Thyroid gland (tissue), 4 donors: ENCODE data around the gene C5orf47. TPM values are rescaled to one million over a fixed set of nuclear protein-coding genes. Genes with fewer than 3 reads are reported as not detected.
A peak's percentile ranks its signal among the peaks of the same experiment; 100 is the strongest.

Source experiments
- DNase-seq, 2 donors: peaks; one replicate each; pipeline ENCODE4 v3.0.0-alpha.2; 2019
- H3K27ac ChIP-seq, 3 donors: fragments of 200-600 bp; sonication (generic); 1 replicate in 2 of 3; 2 replicates in 1 of 3; pipeline ENCODE4 v1.5.1; 2016 to 2019; ENCODE audit warnings: mild to moderate bottlenecking in 1 of 3, moderate library complexity in 1 of 3
- H3K27me3 ChIP-seq: fragments of 200-600 bp; sonication (generic); one replicate; pipeline ENCODE4 v1.5.1; 2019
- H3K36me3 ChIP-seq, 2 donors: fragments of 200-600 bp; sonication (generic); one replicate each; pipeline ENCODE4 v1.5.1; 2016 to 2019
- H3K4me1 ChIP-seq, 2 donors: fragments of 200-600 bp; sonication (generic); one replicate each; pipeline ENCODE4 v1.5.1; 2017 to 2019
- H3K4me3 ChIP-seq, 3 donors: fragments of 200-600 bp; sonication (generic); replicated peaks in 1 of 3; 1 replicate in 2 of 3; 2 replicates in 1 of 3; pipeline ENCODE4 v1.5.1; 2016; ENCODE audit warnings: mild to moderate bottlenecking in 1 of 3
- H3K9me3 ChIP-seq: fragments of 200-600 bp; sonication (generic); one replicate; pipeline ENCODE4 v1.5.1; 2017
- CTCF ChIP-seq, 6 experiments: fragments of 200-600 bp in 3 of 6; fragments of 450-650 bp in 3 of 6; sonication (generic) in 3 of 6; IDR thresholded peaks; one replicate each; pipeline ENCODE4 v1.5.1; 2016 to 2019; ENCODE audit warnings: antibody characterized with exemption in 6 of 6, mild to moderate bottlenecking in 2 of 6, inconsistent platforms in 1 of 6, moderate library complexity in 1 of 6
- POLR2A ChIP-seq, 2 donors: fragments of 450-650 bp; IDR thresholded peaks; one replicate each; pipeline ENCODE4 v1.6.1; 2017; ENCODE audit warnings: antibody characterized with exemption in 2 of 2, mild to moderate bottlenecking in 2 of 2, moderate library complexity in 1 of 2
- WGBS, 2 donors: methylation state at CpG; one replicate each; pipeline ENCODE4 v1.1.5; 2017; 5-methylcytosine and 5-hydroxymethylcytosine counted together
- intact Hi-C: fragments of 100-400 bp; cut with DNase I; formaldehyde crosslinking; loops from one replicate; pipeline ENCODE4 v1.15.1; 2023
- total RNA-seq, 4 donors: library from RNA; depleted of rRNA; stranded (reverse); fragments of >200 nt; gene quantifications; one replicate each; pipeline ENCODE4 v1.2.3, GENCODE V29; 2016

C5orf47 gene
- total RNA-seq, 4 donors from 2014 or later = 0.13 to 0.22 TPM; not detected in 2

GRCh38 chr5:173954671-173955521 is 34.1 kb upstream of the C5orf47 start:
- intact Hi-C loops = no loop called here
- peak in 1 of 2 donors; percentile 51 for TF ChIP-seq POLR2A (IDR thresholded peaks at IDR 0.05)
- TF ChIP-seq CTCF (IDR thresholded peaks at IDR 0.05) = no peak
- Histone ChIP-seq H3K4me3 (no peak overlapping the region), H3K36me3 (peaks cover 23 to 38% of the 10 kb centered on the region in 2 donors), H3K27ac (peak overlapping the region; percentile 92 to 99 (median 97)), H3K9me3 (no peaks in the 10 kb centered on the region), H3K27me3 (no peaks in the 10 kb centered on the region), H3K4me1 (peaks cover 45 to 53% of the 10 kb centered on the region in 2 donors)
- peak; percentile 60 for DNase-seq
- 32 to 46% methylated on average over 6 of the region's 6 CpGs for WGBS, 2 donors

- Histone ChIP-seq H3K27me3 (no peaks in the 10 kb centered on the region), H3K27ac (peak overlapping the region; percentile 58 to 97 (median 86)), H3K9me3 (no peaks in the 10 kb centered on the region), H3K4me3 (no peak overlapping the region), H3K36me3 (peaks cover under 1 to 3% of the 10 kb centered on the region in 2 donors), H3K4me1 (peaks cover 59 to 63% of the 10 kb centered on the region in 2 donors)
- TF ChIP-seq POLR2A (IDR thresholded peaks at IDR 0.05) = no peak
- TF ChIP-seq CTCF (IDR thresholded peaks at IDR 0.05) = no peak
- DNase-seq = no peak
- intact Hi-C loops = no loop called here
- 66 to 69% methylated on average over 2 of the region's 2 CpGs for WGBS, 2 donors
Measured at GRCh38 chr5:173960986-173961385, 28.0 kb upstream of the C5orf47 start.

GRCh38 chr5:173961418-173961817 is 27.6 kb upstream of the C5orf47 start:
- no peaks in the 10 kb centered on the region for H3K9me3 ChIP-seq
- no peak for TF ChIP-seq CTCF (IDR thresholded peaks at IDR 0.05)
- TF ChIP-seq POLR2A (IDR thresholded peaks at IDR 0.05) = peak in 1 of 2 donors; percentile 57
- H3K36me3 ChIP-seq = no peaks in the 10 kb centered on the region
- peak overlapping the region; percentile 58 to 97 (median 86) for H3K27ac ChIP-seq
- no peaks in the 10 kb centered on the region for H3K27me3 ChIP-seq
- WGBS, 2 donors = 24 to 27% methylated on average over 1 of the region's 1 CpG
- DNase-seq = no peak
- H3K4me1 ChIP-seq = peaks cover 55 to 59% of the 10 kb centered on the region in 2 donors
- H3K4me3 ChIP-seq = no peak overlapping the region
- intact Hi-C loops = no loop called here

- intact Hi-C loops = no loop called here
- WGBS, 2 donors = 37 to 50% methylated on average over 3 of the region's 3 CpGs
- Histone ChIP-seq H3K27me3 (no peaks in the 10 kb centered on the region), H3K36me3 (no peaks in the 10 kb centered on the region), H3K4me3 (no peak overlapping the region), H3K27ac (peak overlapping the region; percentile 58 to 97 (median 86)), H3K4me1 (peaks cover 45 to 52% of the 10 kb centered on the region in 2 donors), H3K9me3 (no peaks in the 10 kb centered on the region)
- peak; percentile 45 to 55 for DNase-seq
- TF ChIP-seq CTCF (IDR thresholded peaks at IDR 0.05) = no peak
- peak in 1 of 2 donors; percentile 37 for TF ChIP-seq POLR2A (IDR thresholded peaks at IDR 0.05)
Measured at GRCh38 chr5:173962436-173962972, 26.5 kb upstream of the C5orf47 start.
